Camera-type eye (tissue), 1 donor: ENCODE results near the gene LRRC34. TPM values are rescaled to one million over a fixed set of nuclear protein-coding genes. Genes with fewer than 3 reads are reported as not detected.

ENCODE experiments used
- total RNA-seq: library from RNA; depleted of rRNA; stranded (reverse); fragments of >200 nt; gene quantifications from one replicate; pipeline ENCODE4 v1.2.3, GENCODE V29; 2014

LRRC34 gene, protein sequence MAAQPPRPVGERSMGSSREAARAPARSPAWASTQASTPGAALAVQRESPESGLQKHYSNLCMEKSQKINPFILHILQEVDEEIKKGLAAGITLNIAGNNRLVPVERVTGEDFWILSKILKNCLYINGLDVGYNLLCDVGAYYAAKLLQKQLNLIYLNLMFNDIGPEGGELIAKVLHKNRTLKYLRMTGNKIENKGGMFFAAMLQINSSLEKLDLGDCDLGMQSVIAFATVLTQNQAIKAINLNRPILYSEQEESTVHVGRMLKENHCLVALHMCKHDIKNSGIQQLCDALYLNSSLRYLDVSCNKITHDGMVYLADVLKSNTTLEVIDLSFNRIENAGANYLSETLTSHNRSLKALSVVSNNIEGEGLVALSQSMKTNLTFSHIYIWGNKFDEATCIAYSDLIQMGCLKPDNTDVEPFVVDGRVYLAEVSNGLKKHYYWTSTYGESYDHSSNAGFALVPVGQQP
- total RNA-seq = 17.3 TPM

DNA sequence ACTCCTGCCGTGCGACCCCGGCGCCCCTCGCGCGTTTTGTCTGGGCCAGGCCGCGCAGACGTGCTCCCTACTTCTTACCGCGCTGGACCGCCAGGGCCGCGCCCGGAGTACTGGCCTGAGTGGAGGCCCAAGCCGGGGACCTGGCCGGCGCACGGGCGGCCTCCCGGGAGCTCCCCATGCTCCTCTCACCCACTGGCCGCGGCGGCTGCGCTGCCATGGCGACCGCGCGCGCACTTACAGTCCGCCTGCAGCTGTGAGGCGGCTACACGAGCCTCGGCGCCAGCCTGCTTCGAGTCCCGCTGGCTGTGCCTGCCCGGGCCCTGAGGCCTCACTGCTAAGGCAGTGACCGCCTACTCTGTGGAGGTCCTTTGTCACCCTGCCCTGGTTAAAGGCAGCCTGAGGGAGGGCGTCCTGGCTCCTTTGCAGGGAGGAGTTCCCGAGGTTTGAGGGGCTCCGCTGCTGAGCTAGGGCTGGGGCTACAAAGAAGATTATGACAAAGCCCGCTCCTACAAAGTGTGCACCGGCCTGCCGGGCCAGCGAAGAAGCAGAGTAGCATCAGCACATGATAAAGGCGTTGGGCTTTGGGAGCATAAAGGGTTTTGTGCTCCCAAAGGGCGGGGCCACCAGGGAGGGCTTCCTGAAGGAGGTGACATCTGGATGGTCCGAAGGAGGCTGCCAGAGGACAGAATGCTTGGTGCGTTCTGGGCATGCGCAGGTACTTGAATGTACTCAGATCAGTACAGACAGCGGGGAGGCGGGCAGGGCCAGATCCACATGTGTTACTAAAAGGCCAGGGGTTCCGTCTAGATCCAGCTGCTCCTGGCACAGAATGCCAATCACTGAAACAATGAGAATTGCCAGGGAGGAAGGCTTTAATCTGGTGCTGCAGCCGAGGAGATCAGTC lies at the start of gene LRRC34, which contains the start of gene LRRIQ4:
Gene LRRC34 (minus strand): TSS at position 573 of the 904 bp plus-strand sequence. CDS start 356 bp downstream, at position 217.
Gene LRRIQ4 (plus strand): TSS at position 539 of the 904 bp plus-strand sequence. CDS start 9,052 bp downstream, outside the sequence.

DNA sequence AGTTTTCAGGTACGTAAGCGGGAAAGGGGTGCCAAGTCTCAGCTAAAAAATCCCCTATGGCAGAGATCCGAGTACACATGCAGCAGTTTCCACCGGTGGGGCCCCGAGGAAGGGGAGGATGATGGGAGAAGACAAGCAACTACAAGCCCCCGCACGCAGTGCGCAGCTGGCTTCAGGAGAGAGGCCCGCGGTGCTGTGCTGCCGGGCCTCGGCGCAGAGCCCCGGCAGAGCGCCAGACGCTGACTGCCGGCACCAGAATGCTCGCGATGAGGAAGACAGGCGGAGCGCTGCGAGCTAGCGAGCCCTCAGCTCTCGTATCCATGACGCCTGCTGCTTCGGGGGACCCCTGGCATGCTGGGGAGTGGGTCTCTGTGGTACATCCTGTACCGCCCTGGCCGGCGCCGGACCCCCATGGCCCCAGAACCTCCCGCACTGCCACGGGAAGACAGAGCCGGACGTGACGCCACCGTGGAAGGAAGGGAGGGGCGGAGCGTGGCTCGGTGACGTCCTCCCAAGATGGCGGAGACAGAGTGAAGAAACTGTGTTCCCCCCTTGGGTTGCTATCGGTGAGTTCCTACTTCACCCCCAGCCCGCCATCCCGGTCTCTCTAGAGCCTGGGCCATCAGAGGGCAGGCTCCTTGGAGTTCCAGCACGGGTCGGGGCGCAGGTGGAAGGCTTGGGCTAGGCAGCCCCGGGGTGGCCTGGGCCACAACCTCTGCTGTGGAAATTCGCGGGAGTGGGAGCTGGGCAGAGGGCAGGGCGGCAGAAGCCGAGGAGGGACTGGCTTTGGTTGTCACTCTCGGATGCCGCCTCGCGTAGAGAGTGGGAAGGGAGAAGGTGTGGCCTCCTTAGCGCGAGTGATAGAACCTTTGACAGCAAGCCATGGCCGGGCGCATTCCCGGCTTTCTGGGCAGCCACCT lies 39.5 kb downstream of the LRRC34 start, which contains the start of gene MYNN:
Gene MYNN (plus strand): TSS at position 500 of the 920 bp plus-strand sequence. CDS start 900 bp downstream, outside the sequence.

DNA sequence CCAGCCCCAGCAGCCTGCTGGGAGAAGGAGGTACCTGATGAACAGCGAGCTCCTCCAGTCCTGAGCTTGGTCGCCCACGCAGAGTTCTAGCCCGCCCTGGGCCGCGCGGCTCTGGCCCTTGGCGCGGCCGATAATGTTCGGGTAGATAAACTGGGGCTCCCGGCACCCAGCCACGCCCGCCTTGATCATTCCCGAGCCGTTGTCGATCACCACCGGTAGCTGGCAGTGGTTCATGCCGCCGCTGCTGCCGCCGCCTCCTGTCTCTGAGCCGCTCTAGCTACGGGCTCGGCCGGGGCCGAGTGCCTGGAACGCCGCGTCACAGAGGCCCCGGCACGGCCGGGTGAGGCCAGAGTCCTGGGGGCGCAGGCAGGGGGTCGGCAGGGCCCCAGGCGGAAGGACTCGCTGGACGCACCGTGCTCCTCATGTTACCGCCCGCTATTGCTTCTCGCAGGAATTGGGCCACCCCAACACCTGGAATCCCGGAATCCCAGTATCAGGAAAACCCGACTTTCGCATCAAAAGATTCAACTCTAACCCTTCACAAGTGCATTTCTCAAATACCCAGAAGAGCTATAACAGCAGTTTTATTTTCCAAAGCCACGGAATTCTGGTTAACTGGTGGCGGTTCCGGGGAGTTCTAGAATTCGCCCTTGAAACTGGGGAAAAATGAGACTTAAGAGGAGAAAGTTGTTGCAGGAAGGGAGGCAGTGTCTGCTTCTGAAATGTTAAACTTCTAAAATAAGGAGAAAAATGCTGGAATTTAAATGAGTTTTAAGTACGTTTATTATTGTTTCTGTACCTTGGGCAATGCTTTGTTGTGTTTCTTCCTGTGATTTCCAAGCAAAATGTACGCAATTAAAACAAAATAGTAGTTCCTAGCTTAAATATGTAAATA lies 43.2 kb downstream of the LRRC34 start, which contains the start of gene ACTRT3:
Gene ACTRT3 (minus strand): TSS at position 275 of the 895 bp plus-strand sequence. CDS start 41 bp downstream, at position 234.

DNA sequence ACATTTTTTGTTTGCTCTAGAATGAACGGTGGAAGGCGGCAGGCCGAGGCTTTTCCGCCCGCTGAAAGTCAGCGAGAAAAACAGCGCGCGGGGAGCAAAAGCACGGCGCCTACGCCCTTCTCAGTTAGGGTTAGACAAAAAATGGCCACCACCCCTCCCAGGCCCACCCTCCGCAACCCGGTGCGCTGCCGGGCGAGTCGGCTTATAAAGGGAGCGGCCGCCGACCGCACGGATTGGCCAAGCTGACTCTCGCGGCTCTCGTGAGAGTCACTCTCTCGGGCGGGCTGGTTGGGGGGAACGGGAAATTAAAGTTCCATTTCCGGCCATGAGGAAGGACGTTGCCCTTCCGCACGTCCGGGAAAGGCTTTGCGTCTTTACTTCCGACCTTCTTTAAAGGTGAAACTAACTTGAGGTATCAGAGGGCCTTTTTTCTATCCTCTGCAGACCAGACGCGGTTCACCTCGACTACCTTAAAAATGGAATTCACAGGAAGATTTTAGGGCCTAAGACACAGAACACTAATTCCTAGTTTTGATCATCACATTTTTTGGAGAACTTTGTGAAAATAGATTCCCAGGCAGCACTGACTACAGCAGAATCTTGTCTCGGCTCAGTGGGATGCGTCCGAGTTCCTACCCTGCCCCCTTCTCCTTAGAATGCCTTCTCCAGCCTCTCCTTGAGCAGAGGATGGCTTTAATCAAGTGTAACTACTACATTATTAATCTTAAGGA lies 47.7 kb downstream of the LRRC34 start, which contains the start of gene TERC:
Gene TERC (minus strand): TSS at position 179 of the 731 bp plus-strand sequence.

Other genes starting within 250 kb of the LRRC34 start
- 19.2 TPM for gene MECOM, start 149.2 kb downstream of the LRRC34 start, total RNA-seq
- 215 TPM for gene TERC, start 47.8 kb downstream of the LRRC34 start, total RNA-seq
- 2.6 TPM for gene ACTRT3, start 43.3 kb downstream of the LRRC34 start, total RNA-seq
- 36.2 TPM for gene MYNN, start 39.5 kb downstream of the LRRC34 start, total RNA-seq
- 0.33 TPM for gene LRRIQ4, start within 50 bp of the LRRC34 start, total RNA-seq
- gene LRRC31, start 57.0 kb upstream of the LRRC34 start, total RNA-seq = not detected
- 22.0 TPM for gene SAMD7, start 98.7 kb upstream of the LRRC34 start, total RNA-seq
- gene SEC62, start 153.9 kb upstream of the LRRC34 start, total RNA-seq = 94.3 TPM
- gene GPR160, start 225.1 kb upstream of the LRRC34 start, total RNA-seq = 61.7 TPM